ENCODE measurements around the gene HDHD2.

HDHD2 gene

DNA sequence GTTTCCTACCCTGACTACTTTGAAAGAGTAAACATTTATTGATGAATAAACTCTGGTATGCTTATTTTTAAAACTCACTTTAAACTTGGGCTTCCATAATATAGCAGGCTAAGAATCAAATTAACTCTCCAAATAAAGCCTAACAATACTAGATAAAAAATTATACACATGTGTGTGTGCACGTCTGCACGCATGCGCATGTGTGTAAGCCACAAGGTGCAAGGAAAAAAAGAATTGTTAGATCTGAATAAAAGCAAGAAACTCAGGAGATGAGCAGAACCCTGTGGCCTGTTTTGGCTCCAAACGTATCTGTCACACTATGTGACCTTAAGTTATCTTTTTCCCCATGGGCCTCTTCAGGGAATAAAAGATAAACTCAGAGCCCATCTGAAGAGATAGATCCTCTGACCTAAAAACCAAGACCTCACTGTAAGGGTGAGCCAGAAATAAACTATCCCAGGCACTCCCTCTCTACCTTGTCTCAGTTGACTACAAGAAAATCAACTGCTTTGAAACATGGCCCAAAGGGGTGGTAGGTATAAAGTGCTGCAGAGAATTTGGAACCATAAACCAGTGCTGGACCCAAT lies 6.3 kb downstream of the HDHD2 start:
- no peak for DNase-seq

DNA sequence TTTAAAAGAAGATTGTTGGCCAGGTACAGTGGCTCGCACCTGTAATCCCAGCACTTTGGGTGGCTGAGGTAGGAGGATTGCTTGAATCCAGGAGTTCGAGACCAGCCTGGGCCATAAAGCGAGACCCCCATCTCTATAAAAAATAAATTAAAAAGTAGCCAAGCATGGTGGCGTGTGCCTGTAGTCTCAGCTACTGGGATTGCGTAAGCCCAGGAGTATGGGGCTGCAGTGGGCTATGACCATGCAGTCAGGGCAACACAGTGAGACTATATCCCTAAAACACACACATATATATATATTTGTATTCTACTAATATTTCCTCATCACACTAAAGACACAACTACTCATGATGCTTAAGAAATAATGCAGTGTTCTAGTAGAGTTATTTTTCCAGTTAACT lies 7.1 kb downstream of the HDHD2 start:
- no peak for DNase-seq

DNA sequence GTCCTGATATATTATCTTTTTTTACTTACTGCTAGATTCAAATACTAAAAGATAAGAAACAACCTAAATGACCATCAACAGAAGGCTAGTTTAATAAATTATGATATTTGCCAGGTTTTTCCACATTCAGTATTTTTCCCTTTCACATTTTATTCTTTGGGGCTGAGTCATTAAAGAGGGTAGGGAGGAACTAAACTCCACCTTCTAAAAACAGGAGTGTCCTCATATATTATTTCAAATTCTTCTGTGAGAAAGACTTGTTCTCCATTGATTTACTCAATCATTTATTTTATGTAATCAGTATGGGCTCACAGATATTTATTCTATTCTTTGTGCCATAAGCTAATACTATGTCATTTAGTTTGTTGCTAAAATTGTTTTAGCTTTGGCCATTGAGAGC lies 9.0 kb downstream of the HDHD2 start:
- DNase-seq, result no peak

DNA sequence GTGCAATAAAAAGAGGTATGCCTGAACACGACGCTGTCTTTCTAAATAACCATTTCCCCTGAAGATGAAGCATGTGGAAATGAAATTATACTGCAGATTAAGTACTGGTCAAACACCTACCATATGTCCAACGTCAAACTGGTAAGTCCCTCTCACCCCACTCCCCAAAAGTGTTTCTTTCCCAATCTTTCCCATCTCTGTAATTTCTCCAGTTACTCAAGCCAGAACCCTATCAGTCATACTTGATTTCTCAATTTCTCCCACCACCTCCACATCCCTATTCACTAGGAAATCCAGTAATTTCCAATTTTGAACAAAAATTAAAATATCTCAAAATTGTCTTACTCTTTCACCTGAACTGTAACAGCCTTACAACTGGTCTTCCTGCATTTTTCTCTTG lies 29.2 kb downstream of the HDHD2 start:
- DNase-seq, result no peak

DNA sequence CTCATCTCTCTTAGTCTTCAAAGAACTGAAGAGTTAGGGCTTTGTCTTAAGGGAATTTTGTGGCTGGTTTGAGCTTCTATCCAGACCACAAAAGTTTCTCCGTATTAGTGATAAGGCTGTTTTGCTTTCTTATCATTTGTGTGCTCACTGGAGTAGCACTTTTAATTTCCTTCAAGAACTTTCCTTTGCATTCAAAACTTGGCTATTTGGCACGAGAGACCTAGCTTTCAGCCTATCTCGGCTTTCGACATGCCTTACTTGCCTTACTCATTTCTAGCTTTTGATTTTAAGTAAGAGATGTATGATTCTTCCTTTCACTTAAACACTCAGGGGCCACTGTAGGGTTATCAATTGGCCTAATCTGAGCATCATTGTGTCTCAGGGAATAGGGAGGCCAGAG lies 29.9 kb downstream of the HDHD2 start:
- no peak for DNase-seq

DNA sequence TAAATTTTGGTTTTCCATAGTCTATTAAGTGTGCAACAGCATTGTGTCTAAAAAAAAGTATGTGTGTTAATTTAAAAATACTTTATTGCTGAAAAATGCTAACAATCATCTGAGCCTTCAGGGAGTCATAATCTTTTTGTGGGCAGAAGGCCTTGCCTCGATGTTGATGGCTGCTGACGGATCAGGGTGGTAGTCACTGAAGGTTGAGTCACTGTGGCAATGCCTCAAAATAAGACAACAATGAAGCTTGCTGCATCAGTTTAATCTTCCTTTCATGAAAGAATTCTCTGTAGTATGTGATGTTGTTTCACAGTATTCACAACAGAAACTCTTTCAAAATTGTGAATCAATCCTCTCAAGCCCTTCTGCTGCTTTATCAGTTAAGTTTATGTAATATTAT lies 31.3 kb downstream of the HDHD2 start:
- no peak for DNase-seq

DNA sequence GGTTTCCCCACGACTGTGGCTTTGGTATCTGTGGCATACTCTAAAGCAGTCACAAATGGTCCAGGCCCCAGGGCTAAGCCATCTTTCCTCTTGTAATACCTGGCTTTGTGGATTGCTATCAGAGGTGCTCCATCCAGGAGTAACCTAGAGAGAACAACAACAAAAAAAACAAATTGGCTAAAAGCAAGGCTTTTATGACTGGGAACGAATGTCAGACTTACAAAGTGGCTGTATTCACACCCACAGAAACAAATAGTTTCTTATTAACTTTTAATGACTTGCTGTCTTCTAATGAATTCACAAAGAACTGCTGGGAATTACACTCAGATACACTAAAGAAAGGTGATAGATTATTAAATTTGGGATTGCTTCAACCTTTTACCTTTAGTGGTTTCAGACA lies 35.1 kb downstream of the HDHD2 start:
- no peak for DNase-seq

DNA sequence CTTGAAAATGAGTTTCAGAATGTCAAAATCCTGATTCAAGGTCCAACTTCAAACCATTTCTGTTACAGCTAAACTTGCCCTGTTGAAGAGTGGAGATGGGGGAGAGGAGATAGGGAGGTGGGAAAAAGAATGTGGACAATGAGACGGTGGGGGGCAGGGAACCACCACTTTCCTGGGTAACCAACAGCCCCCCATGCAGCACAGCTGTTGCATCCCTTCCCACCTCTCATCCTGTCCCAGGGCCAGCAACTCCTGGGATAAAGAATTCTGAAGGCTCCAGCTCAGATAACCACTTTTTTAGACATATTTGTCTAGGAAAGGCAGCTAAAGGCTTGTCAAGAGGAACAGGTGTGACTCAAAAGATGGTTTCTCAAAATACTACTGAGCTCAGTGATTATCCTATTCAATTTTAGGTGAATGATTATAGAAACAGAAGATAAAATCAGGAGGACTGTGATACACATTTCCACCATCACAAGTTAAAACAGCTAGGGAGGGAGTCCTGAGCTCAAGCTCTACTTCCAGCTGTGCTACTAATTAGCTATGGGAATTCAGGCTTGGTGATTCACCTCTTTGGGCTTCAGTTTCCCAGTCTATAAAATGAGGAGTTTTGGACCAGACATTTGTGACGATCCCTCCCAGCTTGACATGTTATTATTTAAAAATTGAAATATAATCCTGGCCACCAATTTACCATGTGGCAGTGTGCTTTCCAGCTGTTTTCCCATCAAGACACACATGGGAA lies 36.3 kb downstream of the HDHD2 start:
- DNase-seq, result no peak

DNA sequence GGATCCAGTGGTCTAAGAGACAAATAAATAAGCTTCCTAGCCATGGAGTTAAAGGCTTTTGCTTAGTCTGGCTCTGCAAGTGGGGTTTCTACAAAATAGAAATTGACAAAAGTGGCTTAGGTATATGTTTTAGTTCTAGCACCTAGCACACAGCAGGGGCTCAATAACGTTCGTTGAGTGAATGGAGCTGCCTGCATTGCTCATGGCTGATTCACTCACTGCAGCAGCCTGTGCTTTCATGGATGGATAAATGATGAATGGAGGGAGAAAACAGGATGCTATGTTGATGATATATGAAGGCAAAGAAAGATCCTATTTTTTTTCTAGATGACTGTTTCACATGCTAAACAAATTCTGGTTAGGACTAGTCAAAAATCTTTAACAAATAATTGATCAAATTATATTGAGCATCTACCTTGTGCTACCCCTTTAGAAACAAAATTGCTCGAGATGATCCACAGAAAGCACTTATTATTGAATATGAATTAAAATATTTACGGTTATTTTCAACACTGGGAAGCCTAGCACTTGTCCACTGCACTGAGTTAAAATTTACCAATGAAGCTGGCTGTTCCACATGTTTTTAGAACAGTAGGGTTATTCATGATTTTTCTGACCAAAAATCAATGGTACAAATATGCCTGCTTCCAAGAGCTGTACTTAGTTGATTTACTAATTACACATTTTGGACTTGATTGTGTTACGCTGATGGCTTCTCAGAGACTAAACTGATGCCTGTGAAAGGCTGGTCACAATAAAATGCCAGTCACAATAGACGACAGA lies 39.6 kb downstream of the HDHD2 start:
- no peak for DNase-seq

DNA sequence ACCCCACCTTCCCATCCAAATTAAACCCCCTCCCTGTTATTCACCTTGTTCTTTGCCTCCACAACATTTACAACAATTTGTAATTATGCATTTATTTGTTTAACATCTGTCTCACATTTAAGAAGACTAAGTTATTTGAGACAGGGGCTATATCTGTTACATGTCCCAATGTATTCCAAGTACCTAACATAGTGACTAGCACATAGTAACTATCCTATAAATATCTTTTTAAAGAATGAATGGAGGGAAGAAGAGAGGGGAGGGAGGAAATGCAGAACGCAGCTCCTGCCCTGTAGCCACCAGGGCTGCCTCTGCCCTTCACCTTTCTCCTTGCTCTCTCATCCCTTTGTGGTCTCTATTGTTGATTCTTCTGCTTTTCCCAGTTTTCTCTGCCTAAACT lies 40.6 kb downstream of the HDHD2 start:
- no peak for DNase-seq

DNA sequence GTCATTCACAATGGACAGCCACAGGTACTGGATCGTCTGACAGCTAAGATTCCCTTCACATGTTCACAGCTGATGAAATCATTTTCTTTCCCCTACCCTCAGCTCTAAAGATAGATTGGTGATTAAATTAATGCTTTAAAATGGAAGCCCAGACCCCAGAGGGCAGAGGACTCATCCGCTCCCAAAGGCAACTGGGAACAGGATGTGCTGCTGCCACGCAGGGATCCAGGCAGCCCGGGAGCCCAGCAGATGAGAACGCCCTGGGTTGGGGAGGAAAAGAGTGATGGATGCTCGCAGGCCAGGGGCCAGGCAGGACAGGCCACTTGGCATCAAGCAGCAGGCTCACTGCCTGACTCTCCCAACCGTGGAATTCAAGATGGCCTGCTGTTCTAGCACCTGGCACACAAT lies 41.3 kb downstream of the HDHD2 start:
- no peak for DNase-seq

DNA sequence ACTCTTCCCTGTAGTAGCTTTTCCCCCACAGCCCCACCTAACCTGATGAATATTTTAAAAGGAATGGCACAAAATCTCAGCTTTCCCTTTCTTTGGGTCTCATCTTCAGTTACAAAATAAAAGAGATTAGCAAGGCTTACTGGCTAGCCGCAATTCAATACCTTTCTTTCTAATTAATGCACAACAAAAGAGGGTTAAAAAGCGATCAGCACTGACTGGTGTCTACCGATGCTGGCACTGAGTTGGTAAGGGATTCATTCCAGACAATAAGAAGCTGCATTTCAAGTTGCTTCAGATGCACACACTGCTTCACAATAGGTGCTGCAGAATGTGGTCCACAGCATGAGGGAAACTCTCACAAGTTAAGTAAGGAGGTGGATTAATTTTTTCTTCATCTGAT lies 41.9 kb downstream of the HDHD2 start:
- DNase-seq, result no peak

DNA sequence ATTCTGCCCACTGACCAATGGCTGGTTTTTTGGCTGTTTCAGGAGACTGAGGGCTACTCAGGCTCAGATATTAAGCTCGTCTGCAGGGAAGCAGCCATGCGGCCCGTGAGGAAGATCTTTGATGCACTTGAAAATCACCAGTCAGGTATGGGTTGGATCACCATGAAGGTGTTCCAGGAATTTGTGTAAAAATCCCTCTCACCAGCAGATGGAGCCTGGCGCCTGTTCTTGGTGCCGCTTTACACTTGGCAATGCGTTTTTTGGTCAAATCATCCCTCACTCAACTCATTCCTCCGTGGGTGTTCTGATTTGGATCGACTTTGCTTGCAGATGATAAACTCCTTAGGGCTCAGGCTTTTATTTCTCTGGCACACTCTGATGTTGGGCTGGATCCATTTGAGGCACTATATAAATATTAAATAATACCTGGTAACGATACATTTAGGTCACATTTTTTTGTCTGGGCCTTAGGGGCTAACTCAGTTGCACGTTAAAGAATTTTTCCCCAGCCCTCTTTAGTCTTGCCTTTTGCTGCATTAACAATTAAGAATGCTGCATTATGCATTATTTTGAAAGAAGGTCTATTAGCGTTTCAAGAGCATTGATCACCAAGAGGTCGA lies 50.0 kb downstream of the HDHD2 start:
- DNase-seq, result peak; percentile 15 to 49

DNA sequence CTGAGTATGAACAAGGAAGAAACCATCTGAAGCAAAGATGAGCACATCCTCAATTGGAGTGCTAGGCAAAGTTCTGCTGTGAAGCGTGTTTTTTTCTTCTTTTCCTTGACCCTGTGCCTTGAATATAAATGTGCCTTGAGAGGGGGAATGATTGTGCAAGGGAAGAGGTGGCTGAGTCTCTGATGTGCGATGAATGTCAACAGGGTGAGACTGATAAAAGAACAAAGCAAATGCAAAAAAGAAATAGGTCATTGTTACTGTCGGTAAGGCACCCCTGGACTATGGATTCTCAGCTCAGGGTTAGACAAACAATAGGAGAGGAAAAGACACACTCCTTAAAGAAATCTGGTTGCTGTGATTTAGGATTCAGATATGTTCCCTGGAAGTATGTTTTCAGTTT lies 54.5 kb downstream of the HDHD2 start:
- no peak for DNase-seq

DNA sequence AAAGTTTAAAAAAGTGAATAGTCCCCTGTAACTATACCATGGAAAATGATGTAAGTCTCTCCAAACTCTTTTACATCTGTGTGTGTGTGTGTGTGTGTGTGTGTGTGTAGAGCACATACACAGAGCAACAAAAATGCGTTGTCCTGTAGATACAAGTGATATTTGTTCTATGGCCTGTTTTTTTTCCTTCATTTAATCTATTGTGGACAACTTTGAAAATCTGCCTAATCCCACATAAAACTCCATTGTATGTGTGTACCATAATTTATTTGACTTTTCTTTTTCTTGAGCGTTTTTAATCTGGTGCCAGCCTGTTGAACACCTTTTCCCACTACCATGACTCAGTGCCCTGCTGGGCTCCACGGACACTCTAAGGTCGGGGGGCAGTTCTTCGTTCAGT lies 62.6 kb downstream of the HDHD2 start:
- DNase-seq, result no peak

DNA sequence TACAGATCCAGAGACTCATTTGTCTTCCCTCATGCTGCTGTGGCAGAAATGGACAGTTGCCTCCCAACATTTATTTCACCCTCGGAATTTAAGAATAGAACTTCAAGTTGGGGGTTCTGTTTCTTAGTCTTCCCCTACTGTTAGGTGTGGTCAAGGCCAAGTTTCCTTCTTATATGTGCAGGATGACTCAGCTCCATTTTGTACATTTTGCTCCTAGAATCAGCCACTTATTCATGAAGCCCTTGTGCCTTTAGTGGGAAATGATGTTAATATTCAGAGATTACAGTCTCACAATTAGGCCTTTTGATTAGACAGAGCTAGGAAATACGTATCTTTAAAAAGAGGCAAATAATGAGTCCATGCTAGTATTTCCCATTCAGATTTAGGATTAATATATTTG lies 68.7 kb downstream of the HDHD2 start:
- DNase-seq, result no peak

DNA sequence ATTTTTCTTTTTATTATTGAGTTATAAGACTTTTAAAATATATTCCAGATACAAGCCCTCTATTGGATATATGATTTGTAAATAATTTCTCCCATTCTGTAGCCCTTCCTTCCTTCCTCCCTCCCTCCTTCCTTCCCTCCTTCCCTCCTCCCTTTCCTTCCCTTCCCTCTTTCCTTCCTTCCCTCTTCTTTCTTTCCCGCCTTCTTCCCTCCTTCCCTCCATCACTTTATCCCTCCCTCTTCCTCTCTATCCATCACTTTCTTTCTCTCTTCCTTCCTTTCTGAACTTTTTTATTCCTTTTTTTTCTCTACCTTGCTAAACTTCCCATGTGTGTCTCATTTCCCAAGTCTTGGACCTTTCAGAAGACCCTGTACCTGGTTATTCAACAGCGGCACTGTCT lies 69.4 kb downstream of the HDHD2 start:
- DNase-seq, result no peak

DNA sequence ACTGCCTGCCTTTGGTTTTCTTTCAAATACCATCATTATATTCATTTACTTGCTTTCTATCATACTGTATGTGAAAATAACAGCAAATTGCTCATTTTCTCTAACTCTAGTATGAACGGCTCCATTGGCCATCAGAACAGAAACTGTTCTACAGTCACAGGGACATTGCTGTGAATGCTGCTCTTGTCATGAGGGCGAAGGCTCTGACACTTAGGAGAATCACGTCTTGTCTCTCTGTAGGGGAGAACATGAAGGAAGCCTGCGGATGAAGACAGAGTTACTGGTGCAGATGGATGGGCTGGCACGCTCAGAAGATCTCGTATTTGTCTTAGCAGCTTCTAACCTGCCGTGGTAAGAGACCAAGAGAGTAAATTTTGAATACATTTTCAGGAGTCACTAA lies 73.2 kb downstream of the HDHD2 start:
- DNase-seq, result no peak

DNA sequence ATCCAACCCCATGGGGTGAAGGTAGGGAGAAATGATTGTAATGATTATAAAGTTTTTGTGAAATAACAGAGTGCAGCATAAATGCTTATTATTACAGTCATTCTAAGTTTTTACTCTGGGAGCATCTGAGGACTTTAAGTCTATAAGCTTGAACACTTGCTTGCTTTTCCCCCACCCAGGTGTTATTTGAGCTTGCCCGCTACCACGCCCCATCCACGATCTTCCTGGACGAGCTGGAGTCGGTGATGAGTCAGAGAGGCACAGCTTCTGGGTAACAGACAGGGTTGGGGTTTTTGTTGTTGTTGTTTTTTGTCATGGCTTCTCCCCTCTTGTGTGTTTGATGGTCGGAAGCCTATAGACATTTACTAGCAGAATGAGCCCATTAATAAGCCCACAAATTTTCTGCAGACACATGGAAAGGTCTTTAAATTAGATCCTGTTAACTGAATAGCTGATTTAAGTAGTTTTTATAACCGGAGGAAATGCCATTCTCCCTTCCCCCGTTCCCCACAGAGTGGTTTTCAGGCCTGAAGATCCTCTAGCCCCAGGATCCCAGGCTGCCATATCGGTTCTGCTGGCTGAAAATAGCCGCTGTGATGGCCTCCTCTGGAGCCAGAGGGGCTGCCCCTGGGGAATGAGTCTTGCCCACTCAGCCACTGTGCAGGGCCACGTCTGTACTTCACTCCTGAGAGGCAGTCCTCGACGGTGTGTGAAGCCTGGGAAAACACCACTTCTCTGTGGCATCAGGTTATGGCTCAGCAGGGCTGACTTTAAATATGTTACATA lies 75.0 kb downstream of the HDHD2 start:
- DNase-seq, result no peak

DNA sequence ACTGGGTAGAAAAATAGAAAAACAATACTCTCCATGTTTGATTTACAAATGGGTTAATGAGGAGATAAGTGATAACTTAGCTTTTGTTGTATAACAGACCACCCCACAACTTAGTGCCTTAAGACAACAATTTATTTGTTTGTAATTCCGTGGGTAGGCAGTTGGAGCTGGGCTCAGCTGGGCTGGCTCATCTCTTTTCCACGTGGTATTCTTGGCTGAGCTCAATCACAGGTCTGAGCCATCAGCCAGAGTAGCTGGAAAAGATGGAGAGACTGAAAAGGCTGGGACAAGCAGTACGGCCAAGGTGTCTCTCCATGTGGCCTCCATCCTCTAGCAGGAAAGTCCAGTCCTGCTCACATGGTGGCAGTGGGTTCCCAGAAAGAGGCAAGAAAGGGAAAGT lies 82.7 kb downstream of the HDHD2 start:
- DNase-seq, result no peak

DNA sequence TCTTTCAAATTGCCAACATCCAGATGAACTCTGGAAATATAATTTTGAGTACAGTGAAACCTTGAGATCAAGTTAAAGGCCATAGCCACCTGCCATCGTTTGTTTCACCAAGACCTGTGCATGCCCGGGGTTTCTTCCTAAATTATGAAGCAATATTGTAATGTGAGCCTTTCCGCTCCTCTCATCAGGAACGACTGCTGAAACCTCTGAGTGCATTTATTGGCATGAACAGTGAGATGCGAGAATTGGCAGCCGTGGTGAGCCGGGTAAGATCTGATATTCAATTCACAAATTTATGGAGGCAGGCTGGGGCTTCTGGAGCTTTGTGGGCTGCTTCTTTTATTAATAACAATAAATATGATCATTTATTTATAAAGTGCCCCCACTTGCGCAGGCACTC lies 87.2 kb downstream of the HDHD2 start:
- DNase-seq, result no peak

DNA sequence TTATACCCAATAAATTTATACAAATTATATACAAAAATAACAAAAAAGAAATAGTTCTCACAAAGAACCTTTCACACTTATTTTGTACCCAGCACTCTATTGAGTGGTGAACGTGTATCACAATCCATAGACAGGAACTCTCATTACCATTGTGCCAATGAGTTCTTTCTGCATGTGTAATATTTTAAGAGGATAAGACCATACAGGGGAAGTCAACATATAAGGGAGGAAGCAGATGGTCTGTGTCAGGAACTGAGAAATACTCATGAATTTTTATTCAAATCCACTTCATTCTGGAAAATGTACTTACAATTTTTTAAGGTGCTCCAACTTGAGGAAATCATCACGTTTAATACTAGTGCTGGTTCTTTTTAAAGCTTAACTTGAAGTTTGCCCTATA lies 87.8 kb downstream of the HDHD2 start:
- DNase-seq, result no peak
